ENCODE measurements around the gene EFHC1. TPM values are rescaled to one million over a fixed set of nuclear protein-coding genes. Genes with fewer than 3 reads are reported as not detected.

The EFHC1 gene
- total and polyA plus RNA-seq, 7 donors, result 1.8 to 38.5 (median 15.9) TPM

DNA sequence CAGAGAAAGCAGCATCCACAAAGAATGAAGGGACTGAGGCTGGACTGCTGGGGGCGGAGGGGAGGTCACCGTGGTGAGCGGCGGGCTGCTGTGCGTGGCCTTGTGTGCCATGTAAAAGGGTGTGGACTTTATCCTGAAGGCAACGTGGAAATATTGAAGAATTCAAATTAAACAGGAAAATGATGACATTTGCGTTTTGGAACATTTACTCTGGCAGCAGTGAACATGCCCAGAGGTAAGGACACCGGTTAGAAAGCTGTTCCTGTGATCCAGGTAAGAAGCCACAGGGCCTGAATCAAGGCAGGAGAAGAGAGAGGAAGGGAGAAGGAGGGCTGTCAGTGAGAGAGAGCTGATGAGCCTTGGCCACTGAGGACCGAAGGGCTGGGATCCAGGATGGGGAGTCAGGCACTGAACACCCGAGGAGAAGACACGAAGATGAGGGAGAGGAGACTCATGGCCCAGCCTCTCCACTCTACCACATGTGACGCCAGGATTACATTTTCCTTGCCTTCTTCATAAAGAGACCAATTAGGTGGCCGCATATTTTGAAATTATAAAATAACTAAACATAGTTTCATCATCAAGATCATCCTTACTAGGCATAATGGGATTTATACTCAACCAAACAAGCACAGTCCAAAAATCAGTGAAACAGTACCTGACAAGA, 98.3 kb downstream of the EFHC1 start:
- Histone ChIP-seq H3K9me3 (no peaks in the 10 kb centered on the region), H3K4me3 (no peak overlapping the region), H3K27ac (peak overlapping the region; percentile 85 to 93 (median 90)), H3K27me3 (no peaks in the 10 kb centered on the region), H3K4me1 (peaks cover 0 to 79% (median 66%) of the 10 kb centered on the region in 4 donors), H3K36me3 (no peaks in the 10 kb centered on the region)
- no peak for TF ChIP-seq POLR2A (IDR thresholded peaks at IDR 0.05)
- WGBS, 2 donors, result 91 to 93% methylated on average over 13 of the region's 13 CpGs
- intact Hi-C loops (cut with DNase I), result loop anchor here (5.0 kb wide), 1 partner anchor 96 kb away; the partner anchor contains the start of gene EFHC1
- DNase-seq, result no peak

DNA sequence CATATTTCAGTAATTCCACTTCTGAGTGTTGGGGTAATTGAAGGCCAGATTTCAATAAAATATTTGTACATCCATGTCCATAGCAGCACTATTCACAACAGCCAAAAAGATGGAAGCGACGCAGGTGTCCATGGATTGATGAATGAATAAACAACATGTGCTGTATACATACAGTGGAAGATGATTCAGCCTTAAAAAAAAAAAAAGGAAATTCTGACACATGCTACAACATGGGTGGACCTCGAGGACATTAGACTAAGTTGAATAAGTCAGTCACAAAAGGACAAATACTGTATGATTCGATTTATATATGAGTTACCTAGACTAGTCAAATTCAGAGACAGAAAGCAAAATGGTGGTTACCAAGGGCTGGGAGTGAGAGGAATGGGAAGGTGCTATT, 99.5 kb downstream of the EFHC1 start:
- no peaks in the 10 kb centered on the region for H3K27me3 ChIP-seq
- no peak for TF ChIP-seq EP300 (IDR thresholded peaks at IDR 0.05)
- TF ChIP-seq, protein P1, sequence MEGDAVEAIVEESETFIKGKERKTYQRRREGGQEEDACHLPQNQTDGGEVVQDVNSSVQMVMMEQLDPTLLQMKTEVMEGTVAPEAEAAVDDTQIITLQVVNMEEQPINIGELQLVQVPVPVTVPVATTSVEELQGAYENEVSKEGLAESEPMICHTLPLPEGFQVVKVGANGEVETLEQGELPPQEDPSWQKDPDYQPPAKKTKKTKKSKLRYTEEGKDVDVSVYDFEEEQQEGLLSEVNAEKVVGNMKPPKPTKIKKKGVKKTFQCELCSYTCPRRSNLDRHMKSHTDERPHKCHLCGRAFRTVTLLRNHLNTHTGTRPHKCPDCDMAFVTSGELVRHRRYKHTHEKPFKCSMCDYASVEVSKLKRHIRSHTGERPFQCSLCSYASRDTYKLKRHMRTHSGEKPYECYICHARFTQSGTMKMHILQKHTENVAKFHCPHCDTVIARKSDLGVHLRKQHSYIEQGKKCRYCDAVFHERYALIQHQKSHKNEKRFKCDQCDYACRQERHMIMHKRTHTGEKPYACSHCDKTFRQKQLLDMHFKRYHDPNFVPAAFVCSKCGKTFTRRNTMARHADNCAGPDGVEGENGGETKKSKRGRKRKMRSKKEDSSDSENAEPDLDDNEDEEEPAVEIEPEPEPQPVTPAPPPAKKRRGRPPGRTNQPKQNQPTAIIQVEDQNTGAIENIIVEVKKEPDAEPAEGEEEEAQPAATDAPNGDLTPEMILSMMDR (IDR thresholded peaks at IDR 0.05), result no peak
- no peak for TF ChIP-seq POLR2A (IDR thresholded peaks at IDR 0.05)
- no peak for TF ChIP-seq POLR2AphosphoS5 (IDR thresholded peaks at IDR 0.05)
- H3K4me3 ChIP-seq, result no peak overlapping the region
- DNase-seq, result no peak
- no peaks in the 10 kb centered on the region for H3K36me3 ChIP-seq
- no peaks in the 10 kb centered on the region for H3K9me3 ChIP-seq
- WGBS, 2 donors, result 89 to 90% methylated on average over 4 of the region's 4 CpGs
- peak overlapping the region in 1 of 4 donors; percentile 90 for H3K27ac ChIP-seq
- intact Hi-C loops (cut with DNase I), result loop anchor here (5.0 kb wide), 1 partner anchor 97 kb away; the partner anchor contains the start of gene EFHC1
- peaks cover 0 to 71% (median 62%) of the 10 kb centered on the region in 4 donors for H3K4me1 ChIP-seq

DNA sequence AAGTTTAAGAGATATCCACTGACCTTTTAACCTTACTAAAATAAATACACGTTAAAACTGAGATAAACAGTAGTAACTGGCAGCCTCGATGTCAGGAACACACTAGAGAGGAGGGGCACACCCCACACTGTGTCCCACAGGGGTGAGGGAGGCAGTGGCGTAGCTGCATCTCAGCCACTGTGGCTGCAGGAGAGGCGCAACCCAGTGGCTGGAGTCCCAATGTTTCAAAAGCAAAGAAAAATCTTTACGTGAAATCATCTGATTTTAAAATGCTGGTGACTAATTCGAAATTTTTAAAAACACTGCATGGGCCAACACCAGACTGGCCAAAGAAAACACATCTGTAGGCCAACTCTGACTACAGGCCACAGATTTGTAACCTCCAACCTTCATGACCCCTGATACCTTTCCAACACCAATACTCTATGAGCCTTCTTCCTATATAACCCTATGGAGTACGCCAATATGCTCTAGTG, 102.0 kb downstream of the EFHC1 start:
- DNase-seq, result peak; percentile 84
- no peak overlapping the region for H3K4me3 ChIP-seq
- H3K9me3 ChIP-seq, result no peaks in the 10 kb centered on the region
- H3K27me3 ChIP-seq, result no peaks in the 10 kb centered on the region
- peak overlapping the region; percentile 41 to 72 (median 58) for H3K27ac ChIP-seq
- no peaks in the 10 kb centered on the region for H3K36me3 ChIP-seq
- H3K4me1 ChIP-seq, result peaks cover 0 to 45% (median 41%) of the 10 kb centered on the region in 4 donors
- intact Hi-C loops (cut with DNase I), result no loop called here
- 59 to 70% methylated on average over 7 of the region's 7 CpGs for WGBS, 2 donors
- no peak for TF ChIP-seq EP300 (IDR thresholded peaks at IDR 0.05)
- TF ChIP-seq, protein P1 (IDR thresholded peaks at IDR 0.05), result no peak
- peak in 1 of 4 donors; percentile 32 for TF ChIP-seq POLR2AphosphoS5 (IDR thresholded peaks at IDR 0.05)
- TF ChIP-seq POLR2A (IDR thresholded peaks at IDR 0.05), result no peak

DNA sequence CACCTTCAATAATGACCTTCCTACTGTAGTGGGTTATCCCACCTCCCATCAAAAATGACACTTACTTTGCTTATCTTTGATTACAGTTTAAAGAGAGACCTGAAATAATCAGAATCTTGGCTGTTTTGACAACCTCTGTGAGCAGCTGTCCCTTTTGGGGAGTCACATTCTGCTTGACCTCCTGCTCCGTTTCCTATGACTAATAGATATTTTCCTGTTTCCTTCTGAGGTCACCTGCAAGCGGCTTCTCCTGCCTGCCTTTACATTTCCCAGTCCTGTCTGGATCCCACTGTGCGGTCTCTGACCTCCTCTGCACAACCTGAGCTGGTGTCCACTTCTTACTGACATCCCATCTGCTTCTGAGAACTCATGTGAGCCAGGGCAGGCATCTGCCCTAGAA, 102.5 kb downstream of the EFHC1 start:
- TF ChIP-seq POLR2AphosphoS5 (IDR thresholded peaks at IDR 0.05) (peak in 1 of 4 donors; percentile 31), EP300 (IDR thresholded peaks at IDR 0.05) (no peak)
- Histone ChIP-seq H3K36me3 (no peaks in the 10 kb centered on the region), H3K27ac (peak overlapping the region; percentile 41 to 72 (median 58)), H3K9me3 (no peaks in the 10 kb centered on the region), H3K27me3 (no peaks in the 10 kb centered on the region), H3K4me1 (peaks cover 0 to 41% (median 36%) of the 10 kb centered on the region in 4 donors), H3K4me3 (no peak overlapping the region)
- 80 to 85% methylated on average over 3 of the region's 3 CpGs for WGBS, 2 donors
- intact Hi-C loops (cut with DNase I), result no loop called here
- no peak for DNase-seq

DNA sequence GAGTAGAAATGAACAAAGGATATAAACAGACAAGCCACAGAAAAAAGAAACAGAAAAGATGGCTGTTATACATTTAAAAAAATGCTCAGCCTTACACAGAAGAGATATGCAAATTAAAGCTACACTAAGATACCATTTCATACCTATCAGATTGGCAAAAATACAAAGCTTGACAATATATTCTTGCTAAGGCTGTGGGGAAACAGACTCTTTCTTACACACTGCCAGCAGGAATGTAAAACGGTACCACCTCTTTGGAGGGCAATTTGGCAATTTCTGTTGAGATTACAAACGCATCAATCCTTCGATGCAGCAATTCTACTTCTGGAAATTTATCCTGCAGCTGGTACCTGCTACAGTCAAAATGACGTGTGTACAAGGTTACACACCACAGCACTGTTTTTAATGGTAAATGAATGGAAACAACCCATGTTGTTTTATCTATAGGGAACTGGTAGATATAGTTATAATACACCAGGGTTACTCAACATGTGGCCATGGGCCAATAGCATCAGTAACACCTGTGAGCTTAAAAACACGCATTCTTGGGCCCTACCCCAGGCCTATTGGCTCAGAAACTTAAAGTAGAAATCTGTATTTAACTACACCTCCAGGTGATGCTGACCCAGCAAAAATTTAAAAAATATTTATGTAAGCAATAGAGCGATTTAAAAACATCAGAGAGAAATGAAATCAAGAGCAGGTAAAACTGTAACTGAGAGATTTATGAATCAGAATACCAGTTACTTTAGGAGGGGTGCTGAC, 103.4 kb downstream of the EFHC1 start:
- Histone ChIP-seq H3K27ac (peak overlapping the region in 1 of 4 donors; percentile 72), H3K4me3 (no peak overlapping the region), H3K27me3 (no peaks in the 10 kb centered on the region), H3K9me3 (no peaks in the 10 kb centered on the region), H3K36me3 (no peaks in the 10 kb centered on the region), H3K4me1 (peaks cover 0 to 31% (median 27%) of the 10 kb centered on the region in 4 donors)
- DNase-seq, result no peak
- TF ChIP-seq, protein P1 (IDR thresholded peaks at IDR 0.05), result no peak
- no peak for TF ChIP-seq POLR2AphosphoS5 (IDR thresholded peaks at IDR 0.05)
- TF ChIP-seq EP300 (IDR thresholded peaks at IDR 0.05), result no peak
- TF ChIP-seq POLR2A (IDR thresholded peaks at IDR 0.05), result no peak
- intact Hi-C loops (cut with DNase I), result no loop called here
- 80 to 81% methylated on average over 6 of the region's 6 CpGs for WGBS, 2 donors
